HG03354 (cell line): ENCODE data around the gene SHISA5.
"Not testable (repeated sequence)": the region's sequence is repeated elsewhere in the genome, so short reads cannot be mapped to it uniquely, and the experiment has no call there.

Experiments
- ATAC-seq: cut with Tn5 transposase; IDR thresholded peaks from one replicate; pipeline ENCODE4 v1.9.1; 2021; ENCODE audit warnings: mild to moderate bottlenecking; ENCODE audit not compliant: unreplicated experiment, poor library complexity, severe bottlenecking

Gene SHISA5

GRCh38 chr3:48504051-48504946 is at the start of gene SHISA5:
SHISA5 (minus strand) TSS chr3:48504174; CDS start chr3:48504094, 80 bp downstream.
- peak; percentile 59 for ATAC-seq

GRCh38 chr3:48553361-48553760 is 49.4 kb upstream of the SHISA5 start:
- no peak for ATAC-seq

- no peak for ATAC-seq
Measured at GRCh38 chr3:48552111-48552951, 48.4 kb upstream of the SHISA5 start.

- ATAC-seq: not testable (repeated sequence)
Measured at GRCh38 chr3:48551651-48552050, 47.7 kb upstream of the SHISA5 start.

- ATAC-seq: peak; percentile 79
Measured at GRCh38 chr3:48548729-48549705, 45.0 kb upstream of the SHISA5 start.

GRCh38 chr3:48548126-48548525 is 44.2 kb upstream of the SHISA5 start:
- no peak for ATAC-seq

- ATAC-seq: no peak
Measured at GRCh38 chr3:48546203-48546829, 42.3 kb upstream of the SHISA5 start.

GRCh38 chr3:48544141-48544540 is 40.2 kb upstream of the SHISA5 start:
- no peak for ATAC-seq

GRCh38 chr3:48543271-48543866 is 39.4 kb upstream of the SHISA5 start:
- no peak for ATAC-seq

- no peak for ATAC-seq
Measured at GRCh38 chr3:48538451-48538850, 34.5 kb upstream of the SHISA5 start.

- ATAC-seq: no peak
Measured at GRCh38 chr3:48536785-48537184, 32.8 kb upstream of the SHISA5 start.

GRCh38 chr3:48536116-48536515 is 32.1 kb upstream of the SHISA5 start:
- no peak for ATAC-seq

- ATAC-seq: no peak
Measured at GRCh38 chr3:48535578-48535977, 31.6 kb upstream of the SHISA5 start.

- ATAC-seq: no peak
Measured at GRCh38 chr3:48532977-48533337, 29.0 kb upstream of the SHISA5 start.

GRCh38 chr3:48532271-48532976 is 28.4 kb upstream of the SHISA5 start:
- no peak for ATAC-seq

GRCh38 chr3:48530701-48531100 is 26.7 kb upstream of the SHISA5 start:
- ATAC-seq: not testable (repeated sequence)

GRCh38 chr3:48528754-48529153 is 24.8 kb upstream of the SHISA5 start:
- no peak for ATAC-seq

GRCh38 chr3:48528048-48528447 is 24.1 kb upstream of the SHISA5 start:
- no peak for ATAC-seq
